T-helper 2 cell treated with Interferon-gamma antibody and Interleukin-4, amounts not matched to agents 5 μg/mL and 100 μg/mL, for 36 hours (primary cell): Measurements from ENCODE around the gene GAS7.

Source experiments
- DNase-seq: peaks from one replicate; pipeline ENCODE4 v3.0.0; 2021; ENCODE audit warnings: low spot score
- H3K27ac Mint-ChIP-seq: one replicate; pipeline ENCODE4 v1.8.0; 2021; ENCODE audit warnings: mild to moderate bottlenecking, mixed read lengths
- H3K27me3 Mint-ChIP-seq: one replicate; pipeline ENCODE4 v1.8.0; 2021; ENCODE audit warnings: low read depth, mixed read lengths
- H3K36me3 Mint-ChIP-seq: one replicate; pipeline ENCODE4 v1.8.0; 2021; ENCODE audit warnings: low read depth, mixed read lengths
- H3K4me1 Mint-ChIP-seq: one replicate; pipeline ENCODE4 v1.8.0; 2021; ENCODE audit warnings: low read depth, mixed read lengths
- H3K4me3 Mint-ChIP-seq: one replicate; pipeline ENCODE4 v1.8.0; 2022; ENCODE audit warnings: mild to moderate bottlenecking, moderate library complexity, mixed read lengths
- H3K9me3 Mint-ChIP-seq: one replicate; pipeline ENCODE4 v1.8.0; 2021; ENCODE audit warnings: mixed read lengths

The GAS7 gene

GRCh38 chr17:10215286-10215685 is 16.9 kb upstream of the GAS7 start:
- Mint-ChIP-seq H3K4me1 (no peaks in the 10 kb centered on the region), H3K27ac (no peak overlapping the region), H3K4me3 (no peak overlapping the region), H3K9me3 (peaks cover 3% of the 10 kb centered on the region), H3K36me3 (no peaks in the 10 kb centered on the region), H3K27me3 (no peaks in the 10 kb centered on the region)
- DNase-seq = no peak

GRCh38 chr17:10211666-10212065 is 13.3 kb upstream of the GAS7 start:
- Mint-ChIP-seq H3K9me3 (no peaks in the 10 kb centered on the region), H3K36me3 (no peaks in the 10 kb centered on the region), H3K27ac (no peak overlapping the region), H3K27me3 (no peaks in the 10 kb centered on the region), H3K4me3 (no peak overlapping the region), H3K4me1 (no peaks in the 10 kb centered on the region)
- DNase-seq = no peak

- no peak overlapping the region for H3K4me3 Mint-ChIP-seq
- DNase-seq = no peak
- peaks cover 4% of the 10 kb centered on the region for H3K9me3 Mint-ChIP-seq
- H3K27me3 Mint-ChIP-seq = no peaks in the 10 kb centered on the region
- H3K4me1 Mint-ChIP-seq = no peaks in the 10 kb centered on the region
- no peaks in the 10 kb centered on the region for H3K36me3 Mint-ChIP-seq
- no peak overlapping the region for H3K27ac Mint-ChIP-seq
These were observed 11.8 kb upstream of the GAS7 start for GRCh38 chr17:10210151-10210574.

- no peaks in the 10 kb centered on the region for H3K36me3 Mint-ChIP-seq
- no peaks in the 10 kb centered on the region for H3K27me3 Mint-ChIP-seq
- H3K4me3 Mint-ChIP-seq = no peak overlapping the region
- H3K9me3 Mint-ChIP-seq = peaks cover 16% of the 10 kb centered on the region
- no peaks in the 10 kb centered on the region for H3K4me1 Mint-ChIP-seq
- DNase-seq = no peak
- no peak overlapping the region for H3K27ac Mint-ChIP-seq
These were observed 10.3 kb upstream of the GAS7 start for GRCh38 chr17:10208604-10209193.

- no peaks in the 10 kb centered on the region for H3K4me1 Mint-ChIP-seq
- no peak for DNase-seq
- H3K27me3 Mint-ChIP-seq = no peaks in the 10 kb centered on the region
- H3K4me3 Mint-ChIP-seq = no peak overlapping the region
- H3K27ac Mint-ChIP-seq = no peak overlapping the region
- H3K9me3 Mint-ChIP-seq = peaks cover 19% of the 10 kb centered on the region
- H3K36me3 Mint-ChIP-seq = no peaks in the 10 kb centered on the region
These were observed 8.7 kb upstream of the GAS7 start for GRCh38 chr17:10207153-10207552.

- DNase-seq = no peak
- Mint-ChIP-seq H3K4me3 (no peak overlapping the region), H3K27ac (no peak overlapping the region), H3K4me1 (no peaks in the 10 kb centered on the region), H3K36me3 (no peaks in the 10 kb centered on the region), H3K9me3 (peaks cover 19% of the 10 kb centered on the region), H3K27me3 (no peaks in the 10 kb centered on the region)
These were observed 7.3 kb upstream of the GAS7 start for GRCh38 chr17:10205549-10206185.

- no peak for DNase-seq
- peaks cover 17% of the 10 kb centered on the region for H3K27me3 Mint-ChIP-seq
- H3K4me1 Mint-ChIP-seq = peaks cover 4% of the 10 kb centered on the region
- H3K9me3 Mint-ChIP-seq = peaks cover 19% of the 10 kb centered on the region
- no peak overlapping the region for H3K4me3 Mint-ChIP-seq
- no peak overlapping the region for H3K27ac Mint-ChIP-seq
- no peaks in the 10 kb centered on the region for H3K36me3 Mint-ChIP-seq
These were observed 3.3 kb upstream of the GAS7 start for GRCh38 chr17:10201680-10202079.

- Mint-ChIP-seq H3K4me1 (peaks cover 4% of the 10 kb centered on the region), H3K27me3 (peaks cover 25% of the 10 kb centered on the region), H3K9me3 (peaks cover 28% of the 10 kb centered on the region), H3K27ac (no peak overlapping the region), H3K4me3 (no peak overlapping the region), H3K36me3 (no peaks in the 10 kb centered on the region)
- no peak for DNase-seq
These were observed 2.2 kb upstream of the GAS7 start for GRCh38 chr17:10200645-10201044.

- peaks cover 4% of the 10 kb centered on the region for H3K4me1 Mint-ChIP-seq
- peaks cover 25% of the 10 kb centered on the region for H3K27me3 Mint-ChIP-seq
These were observed 1.6 kb upstream of the GAS7 start for GRCh38 chr17:10200016-10200415.

GRCh38 chr17:10197721-10198508 is 491 bp downstream of the GAS7 start:
- DNase-seq = no peak
- no peak overlapping the region for H3K27ac Mint-ChIP-seq
- no peak overlapping the region for H3K4me3 Mint-ChIP-seq
- H3K4me1 Mint-ChIP-seq = peaks cover 4% of the 10 kb centered on the region
- peaks cover 31% of the 10 kb centered on the region for H3K9me3 Mint-ChIP-seq
- H3K27me3 Mint-ChIP-seq = peaks cover 25% of the 10 kb centered on the region
- H3K36me3 Mint-ChIP-seq = peaks cover 2% of the 10 kb centered on the region

More at GRCh38 chr17:10200016-10200415, 1.6 kb upstream of the GAS7 start:
- DNase-seq = no peak
- H3K9me3 Mint-ChIP-seq = peaks cover 27% of the 10 kb centered on the region
- no peak overlapping the region for H3K27ac Mint-ChIP-seq
- H3K4me3 Mint-ChIP-seq = peak overlapping the region; percentile 49
- no peaks in the 10 kb centered on the region for H3K36me3 Mint-ChIP-seq

- Mint-ChIP-seq H3K9me3 (peaks cover 32% of the 10 kb centered on the region), H3K27me3 (peaks cover 25% of the 10 kb centered on the region), H3K4me3 (no peak overlapping the region), H3K27ac (no peak overlapping the region), H3K4me1 (peaks cover 4% of the 10 kb centered on the region), H3K36me3 (peaks cover 2% of the 10 kb centered on the region)
- no peak for DNase-seq
These were observed 1.1 kb downstream of the GAS7 start for GRCh38 chr17:10197362-10197720.

- Mint-ChIP-seq H3K4me3 (no peak overlapping the region), H3K27me3 (peaks cover 25% of the 10 kb centered on the region), H3K27ac (no peak overlapping the region), H3K4me1 (peaks cover 4% of the 10 kb centered on the region), H3K36me3 (peaks cover 2% of the 10 kb centered on the region), H3K9me3 (peaks cover 36% of the 10 kb centered on the region)
- no peak for DNase-seq
These were observed 1.5 kb downstream of the GAS7 start for GRCh38 chr17:10196941-10197340.

- Mint-ChIP-seq H3K4me3 (no peak overlapping the region), H3K27ac (no peak overlapping the region), H3K36me3 (peaks cover 2% of the 10 kb centered on the region), H3K27me3 (peaks cover 25% of the 10 kb centered on the region), H3K9me3 (peaks cover 37% of the 10 kb centered on the region), H3K4me1 (peaks cover 4% of the 10 kb centered on the region)
- no peak for DNase-seq
These were observed 2.0 kb downstream of the GAS7 start for GRCh38 chr17:10196384-10196895.

- H3K4me3 Mint-ChIP-seq = no peak overlapping the region
- peaks cover 4% of the 10 kb centered on the region for H3K4me1 Mint-ChIP-seq
- no peak for DNase-seq
- no peak overlapping the region for H3K27ac Mint-ChIP-seq
- peaks cover 2% of the 10 kb centered on the region for H3K36me3 Mint-ChIP-seq
- H3K9me3 Mint-ChIP-seq = peaks cover 41% of the 10 kb centered on the region
- peaks cover 23% of the 10 kb centered on the region for H3K27me3 Mint-ChIP-seq
These were observed 3.2 kb downstream of the GAS7 start for GRCh38 chr17:10195090-10195805.
